HG02943 (cell line): ENCODE results near the gene C1orf105.

Experiments
- ATAC-seq: cut with Tn5 transposase; IDR thresholded peaks from one replicate; pipeline ENCODE4 v1.9.1; 2021; ENCODE audit warnings: mild to moderate bottlenecking, low read depth, moderate library complexity; ENCODE audit not compliant: unreplicated experiment

Gene C1orf105

GRCh38 chr1:172515436-172515835 lies 95.0 kb downstream of the C1orf105 start:
- no peak for ATAC-seq

- no peak for ATAC-seq
Observed at GRCh38 chr1:172515927-172516326, 95.4 kb downstream of the C1orf105 start.

GRCh38 chr1:172517081-172517480 lies 96.6 kb downstream of the C1orf105 start:
- ATAC-seq: no peak

- no peak for ATAC-seq
Observed at GRCh38 chr1:172517545-172517944, 97.1 kb downstream of the C1orf105 start.
